Breast epithelium (tissue), 3 donors: ENCODE measurements around the gene MCAM.

Source experiments
- POLR2A ChIP-seq: fragments of 450-650 bp; IDR thresholded peaks from one replicate; pipeline ENCODE4 v1.6.1; 2016; ENCODE audit warnings: antibody characterized with exemption, mild to moderate bottlenecking, moderate library complexity
- POLR2AphosphoS5 ChIP-seq, 3 donors: sonication (generic); formaldehyde crosslinking; IDR thresholded peaks; one replicate each; pipeline ENCODE4 v1.6.1; 2017; ENCODE audit warnings: antibody characterized with exemption in 3 of 3

- TF ChIP-seq POLR2AphosphoS5 (IDR thresholded peaks at IDR 0.05) (peak; percentile 33 to 56 (median 53)), POLR2A (no peak)
Observed at GRCh38 chr11:119318240-119319135, 1.6 kb upstream of the MCAM start.
